Measurements from ENCODE around the gene CRIP2. TPM values are rescaled to one million over a fixed set of nuclear protein-coding genes. Genes with fewer than 3 reads are reported as not detected.

CRIP2 gene
- total RNA-seq, 1 donor from 2014 or later: 71.8 TPM

GRCh38 chr14:105498430-105499255 lies 24.0 kb downstream of the CRIP2 start:
- Histone ChIP-seq H3K4me1 (ENCODE audit: insufficient read depth, low read length) (no peaks in the 10 kb centered on the region), H3K9ac (ENCODE audit: low read length) (no peak overlapping the region), H3K4me2 (ENCODE audit: low read length) (no peak overlapping the region), H3K36me3 (ENCODE audit: insufficient read depth, low read length) (no peaks in the 10 kb centered on the region), H4K20me1 (ENCODE audit: insufficient read depth, low read length) (no peaks in the 10 kb centered on the region), H3K9me3 (ENCODE audit: insufficient read depth, low read depth, low read length) (no peaks in the 10 kb centered on the region), H3K27ac (ENCODE audit: low read depth, low read length) (no peak overlapping the region), H2AFZ (ENCODE audit: low read depth, low read length) (no peak overlapping the region), H3K27me3 (ENCODE audit: insufficient read depth, low read length) (no peaks in the 10 kb centered on the region), H3K4me3 (ENCODE audit: insufficient read depth, low read depth, low read length) (no peak overlapping the region), H3K79me2 (ENCODE audit: insufficient read depth, low read length) (no peaks in the 10 kb centered on the region)
- no peak overlapping the region for H3K4me3 Mint-ChIP-seq (ENCODE audit: unreplicated experiment)
- H3K27me3 Mint-ChIP-seq (ENCODE audit: low read depth, unreplicated experiment): peaks cover 6% of the 10 kb centered on the region
- H3K9me3 Mint-ChIP-seq (ENCODE audit: unreplicated experiment): no peaks in the 10 kb centered on the region
- TF ChIP-seq CTCF (IDR thresholded peaks at IDR 0.05; ENCODE audit: insufficient read depth, low read depth, low read length): no peak
- no peak for TF ChIP-seq EZH2 (IDR thresholded peaks at IDR 0.05; ENCODE audit: insufficient read depth, low read length)
- FAIRE-seq (no peak), DNase-seq (ENCODE audit: low read depth) (no peak)
- H3K4me1 Mint-ChIP-seq (ENCODE audit: low read depth, unreplicated experiment): no peaks in the 10 kb centered on the region
- no peaks in the 10 kb centered on the region for H3K36me3 Mint-ChIP-seq (ENCODE audit: low read depth, unreplicated experiment)
- no peak overlapping the region for H3K27ac Mint-ChIP-seq (ENCODE audit: unreplicated experiment)

GRCh38 chr14:105499256-105500035 lies 24.8 kb downstream of the CRIP2 start:
- Mint-ChIP-seq H3K27ac (ENCODE audit: unreplicated experiment) (no peak overlapping the region), H3K27me3 (ENCODE audit: low read depth, unreplicated experiment) (peaks cover 9% of the 10 kb centered on the region), H3K36me3 (ENCODE audit: low read depth, unreplicated experiment) (no peaks in the 10 kb centered on the region), H3K4me3 (ENCODE audit: unreplicated experiment) (no peak overlapping the region), H3K9me3 (ENCODE audit: unreplicated experiment) (no peaks in the 10 kb centered on the region), H3K4me1 (ENCODE audit: low read depth, unreplicated experiment) (no peaks in the 10 kb centered on the region)
- Histone ChIP-seq H3K4me2 (ENCODE audit: low read length) (no peak overlapping the region), H4K20me1 (ENCODE audit: insufficient read depth, low read length) (no peaks in the 10 kb centered on the region), H3K27ac (ENCODE audit: low read depth, low read length) (no peak overlapping the region), H3K9me3 (ENCODE audit: insufficient read depth, low read depth, low read length) (no peaks in the 10 kb centered on the region), H3K4me3 (ENCODE audit: insufficient read depth, low read depth, low read length) (no peak overlapping the region), H3K36me3 (ENCODE audit: insufficient read depth, low read length) (no peaks in the 10 kb centered on the region), H3K27me3 (ENCODE audit: insufficient read depth, low read length) (no peaks in the 10 kb centered on the region), H3K9ac (ENCODE audit: low read length) (no peak overlapping the region), H3K4me1 (ENCODE audit: insufficient read depth, low read length) (no peaks in the 10 kb centered on the region), H3K79me2 (ENCODE audit: insufficient read depth, low read length) (no peaks in the 10 kb centered on the region), H2AFZ (ENCODE audit: low read depth, low read length) (no peak overlapping the region)
- no peak for DNase-seq (ENCODE audit: low read depth)
- no peak for TF ChIP-seq EZH2 (IDR thresholded peaks at IDR 0.05; ENCODE audit: insufficient read depth, low read length)
- TF ChIP-seq CTCF (IDR thresholded peaks at IDR 0.05; ENCODE audit: insufficient read depth, low read depth, low read length): no peak
- no peak for FAIRE-seq
